ENCODE data around the gene FKBP1B. TPM values are rescaled to one million over a fixed set of nuclear protein-coding genes. Genes with fewer than 3 reads are reported as not detected.

The FKBP1B gene
- total and polyA plus RNA-seq, 2 donors (not counting 3 experiments of a cell fraction or from before 2014, with no cell fraction given), result 12.9 to 40.2 TPM

DNA sequence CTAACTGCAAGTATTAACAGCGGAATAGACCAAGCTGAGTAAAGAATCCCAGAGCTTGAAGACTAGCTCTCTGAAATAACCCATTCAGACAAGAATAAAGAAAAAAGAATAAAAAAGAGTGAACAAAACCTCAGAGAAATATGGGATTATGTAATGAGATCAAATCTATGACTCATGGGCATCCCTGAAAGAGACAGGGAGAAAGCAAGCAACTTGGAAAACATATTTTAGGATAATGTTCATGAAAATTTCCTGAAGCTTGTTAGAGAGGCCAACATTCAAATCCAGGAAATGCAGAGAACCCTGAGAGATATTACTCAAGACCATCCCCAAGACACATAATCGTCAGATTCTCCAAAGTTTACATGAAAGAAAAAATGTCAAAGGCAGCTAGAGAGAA lies 56.3 kb downstream of the FKBP1B start:
- dilution Hi-C loops (cut with MboI; ENCODE audit: extremely low pct_ligation_motif_present, low sequenced_read_pairs), result no loop called here
- H4K20me1 ChIP-seq (replicated peaks; ENCODE audit: control insufficient read depth, extremely low read depth, insufficient read depth, low read length), result no peaks in the 10 kb centered on the region
- ChIA-PET POLR2A (no interaction called here), CTCF (interaction anchor here (0.6 to 0.7 kb wide), 3 partner anchors 20 to 40 kb away, joined by 3 to 4 read pairs (median 3); partner anchors contain the start of gene TP53I3)
- intact Hi-C loops (cut with micrococcal nuclease), result no loop called here
- no peaks in the 10 kb centered on the region for H3K36me3 ChIP-seq (ENCODE audit: control insufficient read depth in 2 of 2, extremely low read depth in 1 of 2, insufficient read depth in 2 of 2, low read length in 2 of 2)
- no peak overlapping the region for H3K27ac ChIP-seq (ENCODE audit: insufficient read depth, low read depth, low read length)
- H3K4me3 ChIP-seq (replicated peaks in 1 of 3; ENCODE audit: insufficient read depth in 1 of 3, low read depth in 1 of 3, low read length in 3 of 3), result no peak overlapping the region
- TF ChIP-seq EZH2 (IDR thresholded peaks at IDR 0.05; ENCODE audit: borderline replicate concordance, low read depth, low read length, severe bottlenecking), result no peak
- no peak for TF ChIP-seq POLR2AphosphoS5 (IDR thresholded peaks at IDR 0.05; ENCODE audit: insufficient read depth, low read depth, low read length)
- TF ChIP-seq MYC (IDR thresholded peaks at IDR 0.05; ENCODE audit: low read depth, low read length), result no peak
- TF ChIP-seq POLR2A (IDR thresholded peaks at IDR 0.05; ENCODE audit: low read depth, low read length), result no peak
- no peak for TF ChIP-seq JUN (IDR thresholded peaks at IDR 0.05; ENCODE audit: borderline replicate concordance, insufficient read depth, insufficient read length, low read depth)
- TF ChIP-seq, protein P1, sequence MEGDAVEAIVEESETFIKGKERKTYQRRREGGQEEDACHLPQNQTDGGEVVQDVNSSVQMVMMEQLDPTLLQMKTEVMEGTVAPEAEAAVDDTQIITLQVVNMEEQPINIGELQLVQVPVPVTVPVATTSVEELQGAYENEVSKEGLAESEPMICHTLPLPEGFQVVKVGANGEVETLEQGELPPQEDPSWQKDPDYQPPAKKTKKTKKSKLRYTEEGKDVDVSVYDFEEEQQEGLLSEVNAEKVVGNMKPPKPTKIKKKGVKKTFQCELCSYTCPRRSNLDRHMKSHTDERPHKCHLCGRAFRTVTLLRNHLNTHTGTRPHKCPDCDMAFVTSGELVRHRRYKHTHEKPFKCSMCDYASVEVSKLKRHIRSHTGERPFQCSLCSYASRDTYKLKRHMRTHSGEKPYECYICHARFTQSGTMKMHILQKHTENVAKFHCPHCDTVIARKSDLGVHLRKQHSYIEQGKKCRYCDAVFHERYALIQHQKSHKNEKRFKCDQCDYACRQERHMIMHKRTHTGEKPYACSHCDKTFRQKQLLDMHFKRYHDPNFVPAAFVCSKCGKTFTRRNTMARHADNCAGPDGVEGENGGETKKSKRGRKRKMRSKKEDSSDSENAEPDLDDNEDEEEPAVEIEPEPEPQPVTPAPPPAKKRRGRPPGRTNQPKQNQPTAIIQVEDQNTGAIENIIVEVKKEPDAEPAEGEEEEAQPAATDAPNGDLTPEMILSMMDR (IDR thresholded peaks at IDR 0.05; ENCODE audit: extremely low read depth in 1 of 2, insufficient read depth in 1 of 2, low read depth in 1 of 2, low read length in 2 of 2), result no peak
- TF ChIP-seq, protein P2, sequence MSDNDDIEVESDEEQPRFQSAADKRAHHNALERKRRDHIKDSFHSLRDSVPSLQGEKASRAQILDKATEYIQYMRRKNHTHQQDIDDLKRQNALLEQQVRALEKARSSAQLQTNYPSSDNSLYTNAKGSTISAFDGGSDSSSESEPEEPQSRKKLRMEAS (IDR thresholded peaks at IDR 0.05; ENCODE audit: insufficient read depth, insufficient read length), result no peak
- H3K9me1 ChIP-seq (replicated peaks; ENCODE audit: control insufficient read depth, extremely low read depth, insufficient read depth, low read length), result no peaks in the 10 kb centered on the region
- no peak overlapping the region for H3K4me2 ChIP-seq (ENCODE audit: insufficient read depth, low read length)
- DNase-seq (ENCODE audit: low read depth, low spot score) (no peak), FAIRE-seq (no peak)
- H3K27me3 ChIP-seq (ENCODE audit: control insufficient read depth in 2 of 2, insufficient read depth in 2 of 2, low read length in 2 of 2), result peaks cover 0 to 2% of the 10 kb centered on the region in 2 experiments
- H2AFZ ChIP-seq (ENCODE audit: low read depth, low read length), result no peak overlapping the region
- no TSS peak for BruUV-seq (replicated peaks)
- H3K4me1 ChIP-seq (ENCODE audit: control insufficient read depth, extremely low read depth, insufficient read depth, low read length), result no peaks in the 10 kb centered on the region
- no peak overlapping the region for H3K9ac ChIP-seq (replicated peaks; ENCODE audit: extremely low read depth, insufficient read depth, low read length)
- no peaks in the 10 kb centered on the region for H3K9me3 ChIP-seq (replicated peaks; ENCODE audit: control insufficient read depth, insufficient read depth, low read length)
- H3K79me2 ChIP-seq (ENCODE audit: control insufficient read depth, insufficient read depth, low read length), result no peaks in the 10 kb centered on the region
